Ascending aorta (tissue), 2 donors: ENCODE results near the gene IGFBP2. TPM values are rescaled to one million over a fixed set of nuclear protein-coding genes. Genes with fewer than 3 reads are reported as not detected.

Experiments
- DNase-seq, 2 donors: peaks; one replicate each; pipeline ENCODE4 v3.0.0-alpha.2; 2019; ENCODE audit warnings: low spot score in 2 of 2
- H3K27ac ChIP-seq, 2 donors: fragments of 200-600 bp; sonication (generic); one replicate each; pipeline ENCODE4 v1.5.1; 2016 to 2017; ENCODE audit warnings: mild to moderate bottlenecking in 1 of 2
- H3K27me3 ChIP-seq: fragments of 200-600 bp; sonication (generic); one replicate; pipeline ENCODE4 v1.5.1; 2017
- H3K36me3 ChIP-seq, 2 donors: fragments of 200-600 bp; sonication (generic); one replicate each; pipeline ENCODE4 v1.5.1; 2016
- H3K4me1 ChIP-seq, 2 donors: fragments of 200-600 bp; sonication (generic); one replicate each; pipeline ENCODE4 v1.5.1; 2016 to 2017; ENCODE audit warnings: mild to moderate bottlenecking in 1 of 2
- H3K4me3 ChIP-seq, 2 donors: fragments of 200-600 bp; sonication (generic); one replicate each; pipeline ENCODE4 v1.5.1; 2016 to 2017; ENCODE audit warnings: mild to moderate bottlenecking in 1 of 2
- H3K9me3 ChIP-seq, 2 donors: fragments of 200-600 bp; sonication (generic); one replicate each; pipeline ENCODE4 v1.5.1; 2016
- intact Hi-C: fragments of 100-400 bp; cut with DNase I; formaldehyde crosslinking; loops from one replicate; pipeline ENCODE4 v1.15.1; 2023
- total RNA-seq: library from RNA; depleted of rRNA; stranded (reverse); fragments of >200 nt; gene quantifications from one replicate; pipeline ENCODE4 v1.1.0, GENCODE V29; 2016
- TF ChIP-seq, protein P1 (sequence below), 3 experiments: fragments of 200-600 bp in 2 of 3; fragments of 450-650 bp in 1 of 3; sonication (generic) in 2 of 3; IDR thresholded peaks; one replicate each; pipeline ENCODE4 v1.5.1; 2016 to 2019; ENCODE audit warnings: antibody characterized with exemption in 3 of 3, mild to moderate bottlenecking in 1 of 3, moderate library complexity in 1 of 3

Gene IGFBP2
- total RNA-seq, 1 donor from 2014 or later, result 1,691 TPM

DNA sequence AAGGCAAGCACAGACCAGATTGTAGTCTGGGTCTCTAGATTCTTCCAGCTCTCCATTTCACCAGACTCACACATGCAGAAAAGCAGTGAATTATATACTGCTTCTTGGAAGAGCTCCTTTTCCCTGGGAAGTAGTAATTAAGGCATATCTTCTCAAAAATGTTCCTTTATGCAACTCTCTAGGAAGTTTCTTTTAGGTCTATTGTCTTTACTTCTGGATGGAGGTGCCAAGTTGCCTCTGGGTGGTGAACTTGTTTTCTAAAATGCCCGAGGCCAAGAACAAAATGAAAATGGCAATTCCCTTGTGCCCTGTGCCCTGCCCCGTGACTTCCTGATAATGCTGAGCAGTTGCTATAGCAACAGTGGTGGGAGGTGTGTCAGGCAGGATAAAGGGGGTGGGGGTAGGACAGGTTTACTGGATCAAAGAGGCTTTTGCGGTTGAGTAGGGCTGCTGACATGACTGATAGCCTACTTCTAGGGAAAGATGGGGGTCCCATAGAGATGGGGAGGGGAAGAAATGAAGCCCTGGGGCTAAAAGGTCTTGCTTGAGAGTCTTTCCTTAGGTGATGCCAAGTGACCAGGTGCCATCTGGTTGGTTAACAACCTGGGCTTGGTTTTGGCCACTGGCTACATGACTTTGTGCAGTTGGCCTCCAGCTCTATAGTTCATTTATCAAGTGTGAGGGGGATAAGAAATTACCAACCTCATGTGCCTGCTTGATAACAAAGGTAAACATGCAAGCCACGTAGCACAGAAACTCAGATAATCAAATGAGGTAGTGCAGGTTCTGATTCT is 11.8 kb downstream of the IGFBP2 start:
- Histone ChIP-seq H3K27me3 (no peaks in the 10 kb centered on the region), H3K4me3 (no peak overlapping the region), H3K9me3 (no peaks in the 10 kb centered on the region), H3K27ac (peak overlapping the region; percentile 84 to 91), H3K4me1 (peaks cover 30 to 65% of the 10 kb centered on the region in 2 donors), H3K36me3 (peaks cover 12 to 13% of the 10 kb centered on the region in 2 donors)
- TF ChIP-seq, protein P1, sequence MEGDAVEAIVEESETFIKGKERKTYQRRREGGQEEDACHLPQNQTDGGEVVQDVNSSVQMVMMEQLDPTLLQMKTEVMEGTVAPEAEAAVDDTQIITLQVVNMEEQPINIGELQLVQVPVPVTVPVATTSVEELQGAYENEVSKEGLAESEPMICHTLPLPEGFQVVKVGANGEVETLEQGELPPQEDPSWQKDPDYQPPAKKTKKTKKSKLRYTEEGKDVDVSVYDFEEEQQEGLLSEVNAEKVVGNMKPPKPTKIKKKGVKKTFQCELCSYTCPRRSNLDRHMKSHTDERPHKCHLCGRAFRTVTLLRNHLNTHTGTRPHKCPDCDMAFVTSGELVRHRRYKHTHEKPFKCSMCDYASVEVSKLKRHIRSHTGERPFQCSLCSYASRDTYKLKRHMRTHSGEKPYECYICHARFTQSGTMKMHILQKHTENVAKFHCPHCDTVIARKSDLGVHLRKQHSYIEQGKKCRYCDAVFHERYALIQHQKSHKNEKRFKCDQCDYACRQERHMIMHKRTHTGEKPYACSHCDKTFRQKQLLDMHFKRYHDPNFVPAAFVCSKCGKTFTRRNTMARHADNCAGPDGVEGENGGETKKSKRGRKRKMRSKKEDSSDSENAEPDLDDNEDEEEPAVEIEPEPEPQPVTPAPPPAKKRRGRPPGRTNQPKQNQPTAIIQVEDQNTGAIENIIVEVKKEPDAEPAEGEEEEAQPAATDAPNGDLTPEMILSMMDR (IDR thresholded peaks at IDR 0.05), result no peak
- no peak for DNase-seq
- intact Hi-C loops, result no loop called here

- intact Hi-C loops, result no loop called here
- Histone ChIP-seq H3K27ac (peak overlapping the region; percentile 84 to 91), H3K9me3 (no peaks in the 10 kb centered on the region), H3K4me1 (peaks cover 30 to 65% of the 10 kb centered on the region in 2 donors), H3K36me3 (peaks cover 8 to 9% of the 10 kb centered on the region in 2 donors), H3K27me3 (no peaks in the 10 kb centered on the region), H3K4me3 (no peak overlapping the region)
- no peak for DNase-seq
- TF ChIP-seq, protein P1 (IDR thresholded peaks at IDR 0.05), result no peak
Measured at GRCh38 chr2:216645636-216645950, 12.4 kb downstream of the IGFBP2 start.

DNA sequence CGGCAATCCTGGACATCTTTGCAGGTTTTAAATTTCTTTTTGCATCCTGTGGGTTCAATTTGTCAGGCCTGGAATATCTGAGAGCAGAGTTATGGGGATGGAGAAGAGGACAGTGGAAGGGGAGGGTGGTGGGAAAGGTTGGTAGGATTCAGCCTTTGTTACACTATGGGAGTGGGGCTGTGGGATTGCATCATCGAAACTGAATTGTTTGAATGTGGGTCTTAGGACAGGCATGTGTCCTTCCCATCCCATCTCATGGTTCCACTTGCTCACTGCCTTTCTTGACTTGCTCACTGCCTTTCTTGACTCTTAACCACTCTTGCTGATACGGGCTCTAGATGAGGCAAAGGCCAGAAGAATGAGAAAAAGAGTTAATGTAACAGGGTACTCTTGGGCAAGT is 12.9 kb downstream of the IGFBP2 start:
- Histone ChIP-seq H3K27me3 (no peaks in the 10 kb centered on the region), H3K27ac (peak overlapping the region; percentile 84 to 91), H3K4me3 (no peak overlapping the region), H3K4me1 (peaks cover 30 to 69% of the 10 kb centered on the region in 2 donors), H3K9me3 (no peaks in the 10 kb centered on the region), H3K36me3 (peaks cover 3% of the 10 kb centered on the region in 2 donors)
- TF ChIP-seq, protein P1 (IDR thresholded peaks at IDR 0.05), result no peak
- intact Hi-C loops, result no loop called here
- no peak for DNase-seq

DNA sequence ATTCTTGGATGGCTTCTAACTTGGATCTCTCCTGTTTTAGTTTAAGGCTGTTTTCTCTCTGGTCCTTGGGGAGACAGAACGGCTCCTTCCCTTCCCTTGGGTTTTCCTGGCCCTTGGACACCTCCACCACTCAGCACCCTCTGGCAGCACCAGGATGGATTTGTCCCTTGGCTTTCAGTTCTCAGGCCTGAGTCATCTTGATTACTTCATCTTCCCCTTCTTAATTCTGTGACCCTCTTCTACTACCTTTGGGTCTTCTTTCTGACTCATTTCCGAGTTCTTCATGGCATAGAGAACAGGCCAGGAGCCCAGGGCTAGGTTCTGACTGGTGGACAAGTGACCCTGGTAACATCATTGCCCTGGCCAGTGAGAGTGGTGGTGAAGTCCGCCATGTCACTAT is 14.9 kb downstream of the IGFBP2 start:
- intact Hi-C loops, result no loop called here
- peak overlapping the region; percentile 72 to 91 for H3K27ac ChIP-seq
- H3K36me3 ChIP-seq, result no peaks in the 10 kb centered on the region
- H3K4me1 ChIP-seq, result peaks cover 32 to 75% of the 10 kb centered on the region in 2 donors
- H3K9me3 ChIP-seq, result no peaks in the 10 kb centered on the region
- TF ChIP-seq, protein P1 (IDR thresholded peaks at IDR 0.05), result no peak
- peak in 1 of 2 donors; percentile 76 for DNase-seq
- H3K27me3 ChIP-seq, result no peaks in the 10 kb centered on the region
- H3K4me3 ChIP-seq, result no peak overlapping the region

GRCh38 chr2:216649574-216649973 is 16.4 kb downstream of the IGFBP2 start:
- no peak overlapping the region for H3K4me3 ChIP-seq
- H3K27me3 ChIP-seq, result no peaks in the 10 kb centered on the region
- H3K27ac ChIP-seq, result peak overlapping the region; percentile 72 to 91
- H3K4me1 ChIP-seq, result peaks cover 23 to 71% of the 10 kb centered on the region in 2 donors
- no peaks in the 10 kb centered on the region for H3K36me3 ChIP-seq
- intact Hi-C loops, result no loop called here
- TF ChIP-seq, protein P1 (IDR thresholded peaks at IDR 0.05), result no peak
- DNase-seq, result no peak
- no peaks in the 10 kb centered on the region for H3K9me3 ChIP-seq
